NK-92 (cell line): ENCODE results near the gene MEIOSIN.
"Not testable (repeated sequence)": the region's sequence is repeated elsewhere in the genome, so short reads cannot be mapped to it uniquely, and the experiment has no call there.

ENCODE experiments used
- DNase-seq: peaks from one replicate; lab custom pipeline; 2025; ENCODE audit not compliant: unreplicated experiment; lab: John Stamatoyannopoulos, UW

The MEIOSIN gene

GRCh38 chr19:45733160-45733810, at the start of gene MEIOSIN:
TSS of gene MEIOSIN (plus strand) at chr19:45733439. CDS start at chr19:45735377, 1,938 bp downstream.
- DNase-seq: no peak

GRCh38 chr19:45685045-45685444, 48.2 kb upstream of the MEIOSIN start:
- not testable (repeated sequence) for DNase-seq

- DNase-seq: no peak
Measured at GRCh38 chr19:45687599-45687998, 45.6 kb upstream of the MEIOSIN start.

GRCh38 chr19:45691516-45692186, 41.6 kb upstream of the MEIOSIN start, which contains the start of gene SNRPD2:
TSS of gene SNRPD2 (minus strand) at chr19:45691953. CDS start at chr19:45691888, 65 bp downstream.
- DNase-seq: peak; percentile 70

GRCh38 chr19:45692187-45693105, 40.8 kb upstream of the MEIOSIN start, which contains the start of gene QPCTL:
TSS of gene QPCTL (plus strand) at chr19:45692666. CDS start at chr19:45692704, 38 bp downstream.
- DNase-seq: peak; percentile 92

- no peak for DNase-seq
Measured at GRCh38 chr19:45693106-45693788, 40.0 kb upstream of the MEIOSIN start.

GRCh38 chr19:45701676-45702075, 31.6 kb upstream of the MEIOSIN start:
- no peak for DNase-seq

GRCh38 chr19:45705115-45705514, 28.1 kb upstream of the MEIOSIN start:
- DNase-seq: no peak

- no peak for DNase-seq
Measured at GRCh38 chr19:45705710-45706415, 27.4 kb upstream of the MEIOSIN start.

GRCh38 chr19:45710356-45711130, 22.7 kb upstream of the MEIOSIN start:
- DNase-seq: no peak

GRCh38 chr19:45711851-45712698, 21.2 kb upstream of the MEIOSIN start:
- no peak for DNase-seq

GRCh38 chr19:45712699-45713067, 20.6 kb upstream of the MEIOSIN start:
- DNase-seq: no peak

GRCh38 chr19:45713141-45713540, 20.1 kb upstream of the MEIOSIN start:
- no peak for DNase-seq

- no peak for DNase-seq
Measured at GRCh38 chr19:45715139-45715538, 18.1 kb upstream of the MEIOSIN start.

- DNase-seq: no peak
Measured at GRCh38 chr19:45716359-45717130, 16.7 kb upstream of the MEIOSIN start.

- DNase-seq: peak; percentile 87
Measured at GRCh38 chr19:45717131-45717982, 15.9 kb upstream of the MEIOSIN start.
